ENCODE data around the gene CAND2. TPM values are rescaled to one million over a fixed set of nuclear protein-coding genes. Genes with fewer than 3 reads are reported as not detected.
A peak's percentile ranks its signal among the peaks of the same experiment; 100 is the strongest.

CAND2 gene
- total and polyA plus RNA-seq, 2 of the 8 experiments (the other 6 are each of a cell fraction or from before 2014, with no cell fraction given): 8.7 TPM

DNA sequence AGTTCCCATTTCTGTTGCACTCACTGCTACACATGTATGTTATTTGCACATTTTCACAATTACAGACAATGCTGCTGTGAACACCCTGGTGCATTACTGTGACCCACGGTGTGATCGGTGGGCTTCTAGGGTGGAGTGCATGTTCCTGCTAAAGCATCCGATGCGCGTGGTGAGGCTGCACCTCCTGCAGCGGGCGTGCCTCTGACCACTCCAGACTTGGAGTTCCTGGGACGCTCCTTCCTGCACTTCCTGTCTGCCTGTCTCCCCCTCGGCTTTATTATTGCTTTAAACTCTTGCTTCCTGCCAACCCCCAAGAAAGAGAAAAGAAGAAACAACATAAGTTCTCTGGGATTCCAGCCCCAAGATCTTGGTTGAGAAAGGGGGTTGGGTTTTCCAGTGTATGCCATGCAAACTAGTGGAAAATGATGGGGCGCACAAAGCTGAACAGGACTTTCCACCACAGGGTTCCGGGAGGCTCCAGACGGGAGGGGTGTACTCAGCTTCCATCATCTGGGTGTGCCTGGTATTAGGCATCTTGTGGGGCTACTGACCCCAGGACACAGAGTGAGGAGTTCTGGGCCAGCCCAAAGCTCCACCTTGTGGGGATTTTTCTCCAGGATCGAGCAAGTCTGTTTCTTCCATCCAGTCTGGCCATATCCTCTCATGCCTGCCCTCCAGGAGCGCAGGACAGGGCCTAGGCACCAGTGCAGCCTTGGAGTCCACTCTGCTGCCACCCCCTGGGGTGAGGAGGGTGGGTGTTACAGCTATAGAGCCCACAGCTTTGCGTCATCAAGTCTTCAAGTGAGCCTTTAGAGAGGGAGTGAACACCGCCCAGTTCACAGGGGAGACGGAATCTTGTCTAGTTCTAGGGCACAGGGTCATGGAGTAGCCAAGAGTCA, 33.7 kb downstream of the CAND2 start:
- no peak overlapping the region for H4K5ac ChIP-seq (ENCODE audit: insufficient read length, low read depth, low read length)
- WGBS, 2 experiments (ENCODE audit: extremely low coverage in 1 of 2, insufficient coverage in 1 of 2, insufficient read length in 1 of 2, insufficient replicate concordance in 2 of 2, low coverage in 1 of 2, low lambda C conversion rate in 2 of 2, missing lambda C conversion rate in 1 of 2): 91% methylated on average over 17 of the region's 17 CpGs; no CpG with 5 or more reads in 1 of the 2 experiments
- POLR2A ChIA-PET (ENCODE audit: partially characterized antibody): interaction anchor here (0.7 to 28.5 kb wide), 7 partner anchors 4 to 78 kb away, joined by 3 to 661 read pairs (median 30); partner anchors contain the start of genes CAND2 and RPL32
- H2AK5ac ChIP-seq (ENCODE audit: low read depth, low read length): no peak overlapping the region
- H2BK120ac ChIP-seq (replicated peaks; ENCODE audit: low read depth, low read length): no peak overlapping the region
- no peak overlapping the region for H3K4me3 ChIP-seq (ENCODE audit: extremely low read depth in 1 of 4, insufficient read depth in 2 of 4, low read depth in 3 of 4, low read length in 4 of 4)
- H3K18ac ChIP-seq (ENCODE audit: extremely low read depth, low read length): no peak overlapping the region
- no peak overlapping the region for H3K23ac ChIP-seq (ENCODE audit: insufficient read length)
- H2BK5ac ChIP-seq (ENCODE audit: low read depth, low read length): peak overlapping the region; percentile 40; the same call in 1 of the 2 replicates
- peaks cover 0 to 11% of the 10 kb centered on the region in 2 experiments for H4K20me1 ChIP-seq (replicated peaks in 1 of 2; ENCODE audit: control insufficient read depth in 1 of 2, insufficient read depth in 2 of 2, low read length in 2 of 2)
- no peak overlapping the region for H3K56ac ChIP-seq (replicated peaks; ENCODE audit: insufficient read length, low read depth, low read length)
- DNase-seq (ENCODE audit: low read depth in 1 of 2, low spot score in 2 of 2) (no peak), FAIRE-seq (no peak)
- H4K8ac ChIP-seq (ENCODE audit: extremely low read depth, insufficient read depth, low read length): no peak overlapping the region
- no peaks in the 10 kb centered on the region for H3K79me2 ChIP-seq (ENCODE audit: control insufficient read depth in 1 of 2, insufficient read depth in 2 of 2, low read length in 2 of 2)
- no peak overlapping the region for H3K14ac ChIP-seq (ENCODE audit: insufficient read length)
- H3K4ac ChIP-seq (replicated peaks; ENCODE audit: insufficient read length, low read depth, low read length): no peak overlapping the region
- no peak overlapping the region for H3K27ac ChIP-seq (ENCODE audit: low read depth, low read length)
- H3K23me2 ChIP-seq (ENCODE audit: low read depth, low read length): no peaks in the 10 kb centered on the region
- no peaks in the 10 kb centered on the region for H3K79me1 ChIP-seq (ENCODE audit: low read depth, low read length)
- H2BK20ac ChIP-seq (ENCODE audit: low read length): no peak overlapping the region; the same call in 1 of the 2 replicates
- no peak overlapping the region for H3K4me2 ChIP-seq (ENCODE audit: insufficient read depth in 1 of 2, low read depth in 2 of 2, low read length in 2 of 2)
- H2BK15ac ChIP-seq (ENCODE audit: low read length): no peak overlapping the region
- H3K36me3 ChIP-seq (ENCODE audit: control insufficient read depth in 2 of 4, insufficient read depth in 4 of 4, low read length in 3 of 4): peaks cover 21 to 43% (median 26%) of the 10 kb centered on the region in 4 experiments
- H3K9me3 ChIP-seq (ENCODE audit: insufficient read depth in 2 of 2, low read depth in 1 of 2, low read length in 1 of 2): no peaks in the 10 kb centered on the region
- H4K91ac ChIP-seq (replicated peaks; ENCODE audit: insufficient read length, low read length): no peak overlapping the region
- H2AFZ ChIP-seq (ENCODE audit: low read length): no peak overlapping the region
- 0 out of 2 replicates have a peak overlapping the region, but pooled peaks have one; percentile 44 for H2BK12ac ChIP-seq (ENCODE audit: low read depth, low read length)
- no peaks in the 10 kb centered on the region for H3K27me3 ChIP-seq (replicated peaks in 1 of 4; ENCODE audit: control insufficient read depth in 3 of 4, extremely low read depth in 1 of 4, insufficient read depth in 3 of 4, low read length in 3 of 4)
- peaks cover 0 to 10% (median 4%) of the 10 kb centered on the region in 4 experiments; a peak in 4 of 7 replicates for H3K4me1 ChIP-seq (replicated peaks in 1 of 4; ENCODE audit: control insufficient read depth in 3 of 4, insufficient read depth in 4 of 4, low read length in 3 of 4)
- CTCF ChIA-PET (ENCODE audit: partially characterized antibody): interaction anchor here (0.6 to 6.5 kb wide), 22 partner anchors 10 to 1557 kb away, joined by 3 to 83 read pairs (median 4); partner anchors contain the start of gene RPL32
- H3K9ac ChIP-seq (replicated peaks in 1 of 4; ENCODE audit: extremely low read depth in 1 of 4, low read depth in 3 of 4, low read length in 3 of 4): no peak overlapping the region
- TF ChIP-seq EP300 (IDR thresholded peaks at IDR 0.05; ENCODE audit: borderline replicate concordance in 1 of 2, low read depth in 2 of 2, low read length in 2 of 2) (no peak), POLR2AphosphoS5 (IDR thresholded peaks at IDR 0.05; ENCODE audit: low read depth, low read length) (peak; percentile 73; the same call in 1 of the 2 replicates), POLR2A (IDR thresholded peaks at IDR 0.05; ENCODE audit: control extremely low read depth in 1 of 2, low read depth in 2 of 2, low read length in 2 of 2) (peak in 1 of 2 experiments; percentile 19; a peak in 1 of 3 replicates), FOSL1 (IDR thresholded peaks at IDR 0.05; ENCODE audit: insufficient read depth, low read depth, low read length) (no peak), CTCF (IDR thresholded peaks at IDR 0.05; ENCODE audit: control extremely low read depth in 1 of 3, insufficient read depth in 1 of 3, low read depth in 1 of 3, low read length in 3 of 3) (peak in 2 of 3 experiments; percentile 13 to 37; a peak in 3 of 4 replicates)

All from H1 (cell line).